Neural crest cell (in vitro differentiated cells): ENCODE results near the gene FHOD3. TPM values are rescaled to one million over a fixed set of nuclear protein-coding genes. Genes with fewer than 3 reads are reported as not detected.

ENCODE experiments used
- DNase-seq: peaks from one replicate; pipeline ENCODE4 v3.0.0; 2021; ENCODE audit warnings: low read depth, mixed read lengths, low spot score
- H3K27ac Mint-ChIP-seq: one replicate; pipeline ENCODE4 v1.8.0; 2021; ENCODE audit warnings: mild to moderate bottlenecking, mixed read lengths; ENCODE audit not compliant: unreplicated experiment
- H3K27me3 Mint-ChIP-seq: 2 replicates; pipeline ENCODE4 v1.8.0; 2021; ENCODE audit warnings: low read depth, mild to moderate bottlenecking, mixed read lengths
- H3K36me3 Mint-ChIP-seq: 2 replicates; pipeline ENCODE4 v1.8.0; 2021; ENCODE audit warnings: low read depth, mild to moderate bottlenecking, mixed read lengths
- H3K4me1 Mint-ChIP-seq: 2 replicates; pipeline ENCODE4 v1.8.0; 2021; ENCODE audit warnings: mixed read lengths
- H3K4me3 Mint-ChIP-seq: one replicate; pipeline ENCODE4 v1.8.0; 2021; ENCODE audit warnings: mild to moderate bottlenecking, mixed read lengths
- H3K9me3 Mint-ChIP-seq: 2 replicates; pipeline ENCODE4 v1.8.0; 2021; ENCODE audit warnings: mixed read lengths
- long read RNA-seq: library from polyadenylated mRNA; unstranded; transcript quantifications from one replicate; pipeline ENCODE4 v2.0.0, GENCODE V29; 2020
- total RNA-seq: library from RNA; stranded (reverse); gene quantifications from 2 replicates; pipeline ENCODE4 v1.2.1, GENCODE V29; 2021
- TF ChIP-seq, protein P1 (sequence below): fragments of 200-600 bp; sonication (generic); conservative IDR thresholded peaks from 2 replicates; pipeline ENCODE4 v1.5.0; 2021; ENCODE audit warnings: antibody characterized with exemption, mild to moderate bottlenecking

The FHOD3 gene
- 28.6 and 29.0 TPM in 2 replicates for total RNA-seq
- long read RNA-seq, partial matches to known transcripts, result 4 of 9 reads
- long read RNA-seq, other reads (novel, unspliced or antisense), result 5 of 9 reads

DNA sequence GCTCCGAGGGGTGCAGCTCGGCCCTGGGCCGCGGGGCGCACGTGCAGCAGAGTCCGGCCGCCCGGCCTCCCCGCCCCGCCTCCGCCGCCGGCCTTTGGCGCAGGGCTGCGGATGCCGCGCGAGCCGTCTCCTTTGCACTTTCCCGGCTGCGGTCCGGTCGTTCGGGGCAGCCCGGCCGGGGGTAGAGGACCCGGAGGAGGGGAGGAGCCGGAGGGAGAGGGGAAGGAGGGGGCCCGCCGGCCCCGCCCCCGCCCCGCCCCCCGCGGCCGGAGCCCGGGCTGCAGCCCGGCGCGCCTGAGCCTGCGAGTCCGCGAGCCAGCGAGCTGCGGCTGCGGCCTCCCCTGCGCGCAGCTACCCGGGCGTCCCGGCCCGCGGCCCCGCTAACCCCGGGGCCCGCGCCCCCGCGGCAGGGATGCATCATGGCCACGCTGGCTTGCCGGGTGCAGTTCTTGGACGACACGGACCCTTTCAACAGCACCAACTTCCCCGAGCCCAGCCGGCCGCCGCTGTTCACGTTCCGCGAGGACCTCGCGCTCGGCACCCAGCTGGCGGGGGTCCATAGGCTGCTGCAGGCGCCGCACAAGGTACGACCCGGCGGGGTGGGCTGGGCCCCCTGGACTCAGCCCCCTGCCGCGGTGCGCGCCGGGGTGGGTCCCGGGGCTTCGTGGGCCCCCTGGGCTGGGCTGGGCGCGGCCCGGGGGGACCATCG, at the start of gene FHOD3:
Gene FHOD3 (plus strand): TSS at position 297 of the 709 bp plus-strand sequence. CDS start 123 bp downstream, at position 420.
- DNase-seq, result peak; percentile 68
- TF ChIP-seq, protein P1, sequence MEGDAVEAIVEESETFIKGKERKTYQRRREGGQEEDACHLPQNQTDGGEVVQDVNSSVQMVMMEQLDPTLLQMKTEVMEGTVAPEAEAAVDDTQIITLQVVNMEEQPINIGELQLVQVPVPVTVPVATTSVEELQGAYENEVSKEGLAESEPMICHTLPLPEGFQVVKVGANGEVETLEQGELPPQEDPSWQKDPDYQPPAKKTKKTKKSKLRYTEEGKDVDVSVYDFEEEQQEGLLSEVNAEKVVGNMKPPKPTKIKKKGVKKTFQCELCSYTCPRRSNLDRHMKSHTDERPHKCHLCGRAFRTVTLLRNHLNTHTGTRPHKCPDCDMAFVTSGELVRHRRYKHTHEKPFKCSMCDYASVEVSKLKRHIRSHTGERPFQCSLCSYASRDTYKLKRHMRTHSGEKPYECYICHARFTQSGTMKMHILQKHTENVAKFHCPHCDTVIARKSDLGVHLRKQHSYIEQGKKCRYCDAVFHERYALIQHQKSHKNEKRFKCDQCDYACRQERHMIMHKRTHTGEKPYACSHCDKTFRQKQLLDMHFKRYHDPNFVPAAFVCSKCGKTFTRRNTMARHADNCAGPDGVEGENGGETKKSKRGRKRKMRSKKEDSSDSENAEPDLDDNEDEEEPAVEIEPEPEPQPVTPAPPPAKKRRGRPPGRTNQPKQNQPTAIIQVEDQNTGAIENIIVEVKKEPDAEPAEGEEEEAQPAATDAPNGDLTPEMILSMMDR, result no peak
- no peaks in the 10 kb centered on the region for H3K27me3 Mint-ChIP-seq
- no peak within 1 kb of the TSS for H3K27ac Mint-ChIP-seq
- no peaks in the 10 kb centered on the region for H3K36me3 Mint-ChIP-seq
- H3K4me1 Mint-ChIP-seq, result peaks cover 18% of the 10 kb centered on the region
- H3K4me3 Mint-ChIP-seq, result peak within 1 kb of the TSS; percentile 76
- no peaks in the 10 kb centered on the region for H3K9me3 Mint-ChIP-seq

DNA sequence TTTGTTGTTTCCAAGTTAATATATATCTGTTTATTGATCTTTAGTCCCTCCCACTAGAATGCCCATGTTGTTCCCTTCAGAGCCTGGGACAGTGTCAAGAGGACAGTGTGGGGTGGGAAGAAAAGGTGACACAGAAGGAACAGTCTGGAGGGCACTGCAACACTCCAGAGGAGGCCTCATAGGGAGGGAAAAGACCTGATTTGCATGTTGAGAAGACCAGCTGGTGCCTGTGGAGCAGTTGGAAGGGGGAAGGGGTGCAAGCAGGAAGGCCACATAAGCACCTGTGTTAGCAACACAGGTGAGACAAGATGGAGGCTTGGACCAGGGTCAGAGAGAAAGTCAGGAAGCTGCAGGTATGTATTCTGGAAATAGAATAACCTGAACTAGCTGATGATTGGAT, 48.1 kb upstream of the FHOD3 start:
- TF ChIP-seq, protein P1, result no peak
- Mint-ChIP-seq H3K9me3 (peaks cover 11% of the 10 kb centered on the region), H3K4me3 (no peak overlapping the region), H3K27ac (no peak overlapping the region), H3K4me1 (peaks cover 13% of the 10 kb centered on the region), H3K36me3 (peaks cover 8% of the 10 kb centered on the region), H3K27me3 (no peaks in the 10 kb centered on the region)
- DNase-seq, result no peak

GRCh38 chr18:36250827-36251226, 46.7 kb upstream of the FHOD3 start:
- H3K36me3 Mint-ChIP-seq, result peaks cover 5% of the 10 kb centered on the region

DNA sequence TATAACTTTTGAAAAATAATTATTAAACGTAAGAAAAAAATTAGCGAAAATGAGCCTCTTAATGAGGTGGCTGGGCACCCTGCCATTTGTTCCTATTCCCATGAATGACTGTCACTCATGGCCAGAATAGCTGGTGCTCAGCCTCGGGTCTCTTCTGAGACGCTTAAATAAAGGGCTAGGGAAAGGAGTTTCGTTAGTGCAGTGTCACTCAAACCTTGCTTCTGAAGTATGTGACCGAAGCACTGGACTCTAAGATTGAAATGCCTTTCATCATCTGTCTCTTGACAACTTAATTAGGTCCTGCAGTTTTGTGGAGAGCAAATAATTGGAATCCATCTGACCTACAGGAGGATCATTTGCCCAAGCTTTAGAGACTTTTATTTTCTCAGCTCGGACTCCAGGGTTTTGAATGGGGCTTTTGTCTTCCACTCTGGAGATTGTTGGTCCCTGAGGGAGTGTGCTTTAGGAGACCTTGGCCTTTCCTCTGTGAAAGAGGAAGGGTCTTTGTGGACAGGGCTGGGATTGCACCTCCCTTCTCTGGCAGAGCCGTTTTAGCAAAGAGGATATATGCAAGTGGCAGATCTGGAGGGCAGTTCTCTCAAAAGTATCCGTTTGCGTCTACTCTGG, 42.3 kb upstream of the FHOD3 start:
- Mint-ChIP-seq H3K9me3 (no peaks in the 10 kb centered on the region), H3K27ac (no peak overlapping the region)

More at GRCh38 chr18:36250827-36251226, 46.7 kb upstream of the FHOD3 start:
- H3K4me1 Mint-ChIP-seq, result peaks cover 22% of the 10 kb centered on the region
- H3K4me3 Mint-ChIP-seq, result no peak overlapping the region
- H3K27ac Mint-ChIP-seq, result no peak overlapping the region
- no peaks in the 10 kb centered on the region for H3K27me3 Mint-ChIP-seq
- H3K9me3 Mint-ChIP-seq, result peaks cover 5% of the 10 kb centered on the region
- TF ChIP-seq, protein P1, result no peak
- DNase-seq, result no peak

DNA sequence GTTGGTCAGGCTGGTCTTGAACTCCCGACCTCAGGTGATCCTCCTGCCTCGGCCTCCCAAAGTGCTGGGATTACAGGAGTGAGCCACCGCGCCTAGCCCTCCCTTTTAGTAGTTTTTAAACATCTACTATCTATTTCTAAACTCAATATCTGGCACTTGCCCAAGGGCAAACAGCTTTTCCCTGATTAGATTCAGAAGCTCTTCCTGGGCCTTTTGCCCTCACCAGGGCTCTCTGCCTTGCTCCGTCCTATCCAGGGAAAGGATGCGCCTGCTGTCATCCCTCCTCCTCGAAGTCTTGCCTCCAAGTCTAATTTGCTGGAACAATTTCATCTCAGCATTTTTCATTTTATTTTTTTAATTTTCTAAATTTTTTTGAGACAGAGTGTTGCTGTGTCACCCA, 41.4 kb upstream of the FHOD3 start:
- TF ChIP-seq, protein P1, result no peak
- Mint-ChIP-seq H3K9me3 (no peaks in the 10 kb centered on the region), H3K27ac (no peak overlapping the region), H3K36me3 (no peaks in the 10 kb centered on the region), H3K4me1 (peaks cover 27% of the 10 kb centered on the region), H3K4me3 (no peak overlapping the region), H3K27me3 (no peaks in the 10 kb centered on the region)
- DNase-seq, result no peak

More for the DNA sequence above, 42.3 kb upstream of the FHOD3 start:
- no peaks in the 10 kb centered on the region for H3K27me3 Mint-ChIP-seq
- H3K36me3 Mint-ChIP-seq, result no peaks in the 10 kb centered on the region
- TF ChIP-seq, protein P1, result no peak
- peak overlapping the region; percentile 24 for H3K4me3 Mint-ChIP-seq
- DNase-seq, result peak; percentile 27
- H3K4me1 Mint-ChIP-seq, result peaks cover 27% of the 10 kb centered on the region
